Esophagus squamous epithelium (tissue), 5 donors: ENCODE results near the gene CALY. TPM values are rescaled to one million over a fixed set of nuclear protein-coding genes. Genes with fewer than 3 reads are reported as not detected.

Source experiments
- DNase-seq: peaks from one replicate; lab custom pipeline; 2025; lab: John Stamatoyannopoulos, UW
- H3K27ac ChIP-seq, 4 donors: fragments of 200-600 bp; sonication (generic); one replicate each; pipeline ENCODE4 v1.5.1; 2016 to 2019; ENCODE audit warnings: mild to moderate bottlenecking in 1 of 4
- H3K27me3 ChIP-seq, 4 donors: fragments of 200-600 bp; sonication (generic); 1 replicate in 3 of 4; 2 replicates in 1 of 4; pipeline versions ENCODE4 v1.5.1 to v1.6.0; 2017 to 2021; ENCODE audit warnings: antibody characterized with exemption in 1 of 4
- H3K36me3 ChIP-seq, 3 donors: fragments of 200-600 bp; sonication (generic); one replicate each; pipeline ENCODE4 v1.5.1; 2016 to 2019
- H3K4me1 ChIP-seq, 3 donors: fragments of 200-600 bp; sonication (generic); one replicate each; pipeline ENCODE4 v1.5.1; 2017 to 2019
- H3K4me3 ChIP-seq, 4 donors: fragments of 200-600 bp; sonication (generic); 1 replicate in 3 of 4; 2 replicates in 1 of 4; pipeline ENCODE4 v1.5.1; 2016 to 2019; ENCODE audit warnings: mild to moderate bottlenecking in 2 of 4, moderate library complexity in 1 of 4
- H3K9me3 ChIP-seq, 3 donors: fragments of 200-600 bp; sonication (generic); one replicate each; pipeline ENCODE4 v1.5.1; 2016 to 2019
- POLR2A ChIP-seq, 4 donors: fragments of 450-650 bp; IDR thresholded peaks; one replicate each; pipeline ENCODE4 v1.6.1; 2017; ENCODE audit warnings: antibody characterized with exemption in 4 of 4, mild to moderate bottlenecking in 4 of 4, moderate library complexity in 3 of 4
- WGBS, 2 donors: methylation state at CpG; one replicate each; pipeline ENCODE4 v1.1.5; 2018; 5-methylcytosine and 5-hydroxymethylcytosine counted together
- intact Hi-C: fragments of 100-400 bp; cut with DNase I; formaldehyde crosslinking; loops from one replicate; pipeline ENCODE4 v1.15.0; 2022
- total RNA-seq, 4 donors: library from RNA; depleted of rRNA; stranded (reverse); fragments of >200 nt; gene quantifications; one replicate each; pipeline ENCODE4 v1.1.0, GENCODE V29; 2016
- TF ChIP-seq, protein P1 (sequence below), 6 experiments: fragments of 450-650 bp in 4 of 6; fragments of 200-600 bp in 2 of 6; sonication (generic) in 2 of 6; IDR thresholded peaks; one replicate each; pipeline ENCODE4 v1.5.1; 2016 to 2019; ENCODE audit warnings: antibody characterized with exemption in 6 of 6, mild to moderate bottlenecking in 4 of 6, moderate library complexity in 4 of 6
- donor health status: DM: yes; HTN: yes; CAD: no.

The CALY gene
- total RNA-seq, 4 donors from 2014 or later, result not detected

DNA sequence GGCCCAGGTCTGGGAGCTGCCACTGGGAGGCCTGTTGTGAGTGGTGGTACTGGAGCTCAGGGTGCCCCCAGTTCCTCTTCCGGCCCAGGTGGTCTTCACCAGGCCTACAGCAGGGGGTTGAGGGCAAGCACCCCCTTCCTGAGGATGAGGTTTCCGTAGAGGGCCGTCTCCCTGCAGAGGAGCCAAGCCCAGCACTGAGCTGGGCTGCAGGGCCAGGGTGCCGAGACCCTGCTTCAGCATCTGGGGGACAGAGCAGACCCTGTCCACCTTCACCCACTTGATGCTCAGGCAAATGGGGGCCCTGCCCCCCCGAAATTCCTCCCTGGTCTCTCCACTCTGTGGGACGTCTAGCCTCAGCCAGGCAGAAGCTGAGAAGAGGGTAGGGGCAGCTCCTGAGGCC lies 18.6 kb upstream of the CALY start:
- WGBS, 2 donors, result no CpG with 5 or more reads among the region's 6 CpGs
- Histone ChIP-seq H3K4me3 (no peak overlapping the region), H3K4me1 (peaks cover 10 to 30% (median 13%) of the 10 kb centered on the region in 3 donors), H3K9me3 (no peaks in the 10 kb centered on the region), H3K36me3 (no peaks in the 10 kb centered on the region), H3K27me3 (peaks cover 0 to 27% (median 0%) of the 10 kb centered on the region in 4 donors), H3K27ac (no peak overlapping the region)
- DNase-seq, result no peak
- TF ChIP-seq, protein P1, sequence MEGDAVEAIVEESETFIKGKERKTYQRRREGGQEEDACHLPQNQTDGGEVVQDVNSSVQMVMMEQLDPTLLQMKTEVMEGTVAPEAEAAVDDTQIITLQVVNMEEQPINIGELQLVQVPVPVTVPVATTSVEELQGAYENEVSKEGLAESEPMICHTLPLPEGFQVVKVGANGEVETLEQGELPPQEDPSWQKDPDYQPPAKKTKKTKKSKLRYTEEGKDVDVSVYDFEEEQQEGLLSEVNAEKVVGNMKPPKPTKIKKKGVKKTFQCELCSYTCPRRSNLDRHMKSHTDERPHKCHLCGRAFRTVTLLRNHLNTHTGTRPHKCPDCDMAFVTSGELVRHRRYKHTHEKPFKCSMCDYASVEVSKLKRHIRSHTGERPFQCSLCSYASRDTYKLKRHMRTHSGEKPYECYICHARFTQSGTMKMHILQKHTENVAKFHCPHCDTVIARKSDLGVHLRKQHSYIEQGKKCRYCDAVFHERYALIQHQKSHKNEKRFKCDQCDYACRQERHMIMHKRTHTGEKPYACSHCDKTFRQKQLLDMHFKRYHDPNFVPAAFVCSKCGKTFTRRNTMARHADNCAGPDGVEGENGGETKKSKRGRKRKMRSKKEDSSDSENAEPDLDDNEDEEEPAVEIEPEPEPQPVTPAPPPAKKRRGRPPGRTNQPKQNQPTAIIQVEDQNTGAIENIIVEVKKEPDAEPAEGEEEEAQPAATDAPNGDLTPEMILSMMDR (IDR thresholded peaks at IDR 0.05), result no peak
- TF ChIP-seq POLR2A (IDR thresholded peaks at IDR 0.05), result no peak
- intact Hi-C loops, result no loop called here

DNA sequence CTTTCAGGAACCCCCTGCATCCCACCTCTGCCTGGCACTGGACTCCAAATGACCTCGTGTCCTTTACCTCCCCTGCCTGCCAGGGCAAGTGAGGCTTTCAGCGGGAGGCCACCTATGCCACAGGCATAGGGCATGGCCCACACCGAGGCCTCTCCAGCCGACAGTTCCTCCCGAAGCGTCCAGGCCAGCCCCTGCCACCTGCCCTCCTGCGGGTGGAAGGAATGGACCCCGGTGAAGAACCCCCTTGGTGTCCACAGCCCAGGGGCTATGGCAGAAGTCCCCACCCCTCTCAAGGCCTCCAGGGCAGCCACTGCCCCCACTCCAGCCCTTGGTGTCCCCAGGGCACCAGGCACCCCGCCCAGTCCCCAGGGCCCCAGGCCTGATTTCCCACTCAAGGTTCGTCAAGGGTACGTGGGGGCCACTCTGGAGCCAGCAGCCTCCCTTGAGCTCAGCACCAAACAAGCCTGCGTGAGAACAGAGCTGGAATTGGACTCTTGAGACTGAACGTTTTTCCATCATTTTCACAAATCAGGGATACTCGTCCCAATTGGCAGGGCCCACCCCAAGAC lies 18.1 kb upstream of the CALY start:
- Histone ChIP-seq H3K27me3 (peaks cover 0 to 32% (median 0%) of the 10 kb centered on the region in 4 donors), H3K4me3 (no peak overlapping the region), H3K9me3 (no peaks in the 10 kb centered on the region), H3K4me1 (peaks cover 10 to 25% (median 13%) of the 10 kb centered on the region in 3 donors), H3K27ac (no peak overlapping the region), H3K36me3 (no peaks in the 10 kb centered on the region)
- WGBS, 2 donors, result 95% methylated on average over 3 of the region's 14 CpGs; no CpG with 5 or more reads in 1 of the 2 donors
- intact Hi-C loops, result no loop called here
- TF ChIP-seq, protein P1 (IDR thresholded peaks at IDR 0.05), result no peak
- TF ChIP-seq POLR2A (IDR thresholded peaks at IDR 0.05), result no peak
- DNase-seq, result no peak

DNA sequence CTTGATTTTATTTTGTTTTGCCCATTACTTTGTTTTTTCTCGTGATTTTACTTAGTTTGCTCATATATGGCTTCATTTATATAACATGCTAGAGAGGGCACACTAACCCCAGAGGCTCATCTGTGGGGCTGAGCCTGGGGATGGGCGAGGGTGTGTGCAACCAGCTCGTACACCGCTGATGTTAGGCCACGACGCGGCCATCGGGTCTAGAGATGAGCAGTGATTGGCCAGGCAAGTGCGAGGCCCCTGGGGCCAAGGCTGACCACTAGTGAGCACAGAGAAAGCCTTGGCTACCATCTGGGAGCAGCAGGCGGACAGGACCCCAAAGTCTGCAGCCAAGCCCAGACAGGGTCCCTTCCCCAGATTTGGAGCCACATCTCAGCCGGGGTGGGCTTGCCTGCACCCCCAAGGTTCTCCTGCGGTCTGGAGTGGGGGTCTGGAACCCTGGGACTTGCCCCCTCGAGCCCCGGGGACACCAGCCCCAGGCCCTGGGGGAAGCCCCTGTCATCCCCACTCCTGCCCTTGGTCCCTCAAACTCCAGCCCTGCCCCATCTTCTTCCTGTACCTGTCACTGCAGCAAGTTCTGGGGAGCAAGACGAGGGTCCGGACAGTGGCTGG lies 17.4 kb upstream of the CALY start:
- no peak for TF ChIP-seq POLR2A (IDR thresholded peaks at IDR 0.05)
- TF ChIP-seq, protein P1 (IDR thresholded peaks at IDR 0.05), result no peak
- no peaks in the 10 kb centered on the region for H3K9me3 ChIP-seq
- peaks cover 10 to 22% (median 13%) of the 10 kb centered on the region in 3 donors for H3K4me1 ChIP-seq
- 75% methylated on average over 1 to 6 of the region's 16 CpGs for WGBS, 2 donors
- H3K4me3 ChIP-seq, result no peak overlapping the region
- intact Hi-C loops, result no loop called here
- no peak for DNase-seq
- no peaks in the 10 kb centered on the region for H3K36me3 ChIP-seq
- peaks cover 0 to 38% (median 0%) of the 10 kb centered on the region in 4 donors for H3K27me3 ChIP-seq
- H3K27ac ChIP-seq, result no peak overlapping the region

DNA sequence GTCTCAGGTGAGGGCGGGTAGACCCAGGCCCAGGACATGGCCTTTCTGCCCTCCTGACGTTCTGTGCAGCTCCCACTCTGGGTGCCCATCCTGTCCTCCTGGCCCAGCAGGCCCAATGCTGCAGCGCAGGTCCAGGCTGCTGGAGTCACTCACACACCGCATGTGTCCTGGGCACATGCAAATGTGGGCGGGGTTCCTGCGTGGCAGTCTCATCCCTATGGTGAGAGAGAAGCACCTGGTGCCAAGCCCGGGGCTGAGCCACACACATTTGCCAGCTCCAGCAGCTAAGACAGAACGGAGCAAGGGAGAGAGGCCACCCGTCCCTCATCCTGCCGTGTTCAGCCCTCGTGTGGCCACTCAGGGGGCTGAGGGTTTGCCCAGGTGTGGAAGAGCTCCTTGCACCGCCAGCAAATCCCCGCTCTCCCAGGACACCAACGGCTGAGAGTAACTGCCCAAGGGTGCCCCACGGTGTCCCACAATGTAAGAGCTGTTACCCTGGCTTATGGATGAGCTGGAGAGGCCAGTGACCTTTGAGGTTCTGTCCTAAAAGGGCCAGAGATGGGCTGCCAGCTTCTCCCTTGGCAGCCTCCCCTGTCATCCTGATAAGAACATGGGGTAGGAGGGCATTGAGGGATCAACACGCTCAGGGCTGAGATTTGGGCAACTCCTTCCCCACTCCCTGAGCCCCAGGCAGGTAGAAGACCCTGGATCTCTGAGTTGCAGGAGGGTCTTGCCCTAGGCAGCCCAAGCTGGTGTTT lies 16.7 kb upstream of the CALY start:
- intact Hi-C loops, result no loop called here
- H3K27me3 ChIP-seq, result peaks cover 0 to 45% (median 0%) of the 10 kb centered on the region in 4 donors
- H3K9me3 ChIP-seq, result no peaks in the 10 kb centered on the region
- TF ChIP-seq, protein P1 (IDR thresholded peaks at IDR 0.05), result no peak
- no peak for TF ChIP-seq POLR2A (IDR thresholded peaks at IDR 0.05)
- 67 to 88% methylated on average over 6 to 8 of the region's 16 CpGs for WGBS, 2 donors
- no peak overlapping the region for H3K27ac ChIP-seq
- no peak for DNase-seq
- peaks cover 10 to 22% (median 13%) of the 10 kb centered on the region in 3 donors for H3K4me1 ChIP-seq
- no peaks in the 10 kb centered on the region for H3K36me3 ChIP-seq
- no peak overlapping the region for H3K4me3 ChIP-seq
